Measurements from ENCODE around the gene BEND6. TPM values are rescaled to one million over a fixed set of nuclear protein-coding genes. Genes with fewer than 3 reads are reported as not detected.

BEND6 gene
- total and polyA plus RNA-seq, 2 of the 4 experiments (the other 2 are of a cell fraction): 4.1 to 9.7 TPM

DNA sequence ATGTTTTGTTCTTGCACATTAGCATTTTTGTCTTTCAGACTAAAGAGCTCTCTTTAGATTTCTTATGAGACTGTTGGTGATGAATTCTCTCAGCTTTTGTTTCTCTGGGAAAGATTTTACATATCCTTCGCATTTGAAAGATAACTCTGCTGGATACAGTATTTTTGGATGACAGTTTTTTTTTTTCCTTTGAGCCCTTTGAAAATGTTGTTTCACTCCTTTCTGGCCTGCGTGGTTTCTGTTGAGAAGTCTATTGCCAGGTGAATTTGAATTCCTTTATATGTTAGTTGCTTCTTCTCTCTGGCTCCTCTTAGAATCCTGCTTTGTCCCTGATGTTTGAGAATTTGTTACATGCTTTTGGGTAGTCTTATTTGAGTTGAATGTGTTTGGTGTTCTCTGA, 69.4 kb downstream of the BEND6 start:
- H3K23ac ChIP-seq (ENCODE audit: low read depth, low read length): no peak overlapping the region
- WGBS, 2 experiments (ENCODE audit: extremely low coverage in 2 of 2, insufficient read length in 1 of 2): no CpG with 5 or more reads among the region's 2 CpGs
- intact Hi-C loops (cut with micrococcal nuclease): no loop called here
- ATAC-seq (ENCODE audit: low read depth): no peak
- no peak overlapping the region for H2AK5ac ChIP-seq (ENCODE audit: low read depth, low read length)
- H3K36me3 ChIP-seq (ENCODE audit: control insufficient read depth, insufficient read depth, low read length): no peaks in the 10 kb centered on the region
- H3K4me3 ChIP-seq (ENCODE audit: insufficient read depth, low read depth, low read length): no peak overlapping the region
- no peaks in the 10 kb centered on the region for H4K20me1 ChIP-seq (ENCODE audit: insufficient read depth, low read length)
- TF ChIP-seq CEBPB (IDR thresholded peaks at IDR 0.05; ENCODE audit: low read depth, low read length): no peak
- no peak for TF ChIP-seq NFE2L2 (IDR thresholded peaks at IDR 0.05; ENCODE audit: low read depth, low read length)
- TF ChIP-seq, protein P1, sequence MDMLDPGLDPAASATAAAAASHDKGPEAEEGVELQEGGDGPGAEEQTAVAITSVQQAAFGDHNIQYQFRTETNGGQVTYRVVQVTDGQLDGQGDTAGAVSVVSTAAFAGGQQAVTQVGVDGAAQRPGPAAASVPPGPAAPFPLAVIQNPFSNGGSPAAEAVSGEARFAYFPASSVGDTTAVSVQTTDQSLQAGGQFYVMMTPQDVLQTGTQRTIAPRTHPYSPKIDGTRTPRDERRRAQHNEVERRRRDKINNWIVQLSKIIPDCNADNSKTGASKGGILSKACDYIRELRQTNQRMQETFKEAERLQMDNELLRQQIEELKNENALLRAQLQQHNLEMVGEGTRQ (IDR thresholded peaks at IDR 0.05; ENCODE audit: low read depth, low read length): no peak
- no peak for TF ChIP-seq FOS (IDR thresholded peaks at IDR 0.05; ENCODE audit: low read depth, low read length)
- no peak for TF ChIP-seq RAD21 (IDR thresholded peaks at IDR 0.05; ENCODE audit: low read length)
- TF ChIP-seq BHLHE40 (IDR thresholded peaks at IDR 0.05; ENCODE audit: low read depth, low read length): no peak
- TF ChIP-seq MAZ (IDR thresholded peaks at IDR 0.05; ENCODE audit: borderline replicate concordance, low read depth, low read length): no peak
- TF ChIP-seq, protein P2, sequence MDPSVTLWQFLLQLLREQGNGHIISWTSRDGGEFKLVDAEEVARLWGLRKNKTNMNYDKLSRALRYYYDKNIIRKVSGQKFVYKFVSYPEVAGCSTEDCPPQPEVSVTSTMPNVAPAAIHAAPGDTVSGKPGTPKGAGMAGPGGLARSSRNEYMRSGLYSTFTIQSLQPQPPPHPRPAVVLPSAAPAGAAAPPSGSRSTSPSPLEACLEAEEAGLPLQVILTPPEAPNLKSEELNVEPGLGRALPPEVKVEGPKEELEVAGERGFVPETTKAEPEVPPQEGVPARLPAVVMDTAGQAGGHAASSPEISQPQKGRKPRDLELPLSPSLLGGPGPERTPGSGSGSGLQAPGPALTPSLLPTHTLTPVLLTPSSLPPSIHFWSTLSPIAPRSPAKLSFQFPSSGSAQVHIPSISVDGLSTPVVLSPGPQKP (IDR thresholded peaks at IDR 0.05; ENCODE audit: borderline replicate concordance, low read depth, low read length): no peak
- no peak for TF ChIP-seq RFX5 (IDR thresholded peaks at IDR 0.05; ENCODE audit: low read depth, low read length)
- no peak for TF ChIP-seq POLR2A (IDR thresholded peaks at IDR 0.05; ENCODE audit: low read depth, low read length)
- TF ChIP-seq, protein P3, sequence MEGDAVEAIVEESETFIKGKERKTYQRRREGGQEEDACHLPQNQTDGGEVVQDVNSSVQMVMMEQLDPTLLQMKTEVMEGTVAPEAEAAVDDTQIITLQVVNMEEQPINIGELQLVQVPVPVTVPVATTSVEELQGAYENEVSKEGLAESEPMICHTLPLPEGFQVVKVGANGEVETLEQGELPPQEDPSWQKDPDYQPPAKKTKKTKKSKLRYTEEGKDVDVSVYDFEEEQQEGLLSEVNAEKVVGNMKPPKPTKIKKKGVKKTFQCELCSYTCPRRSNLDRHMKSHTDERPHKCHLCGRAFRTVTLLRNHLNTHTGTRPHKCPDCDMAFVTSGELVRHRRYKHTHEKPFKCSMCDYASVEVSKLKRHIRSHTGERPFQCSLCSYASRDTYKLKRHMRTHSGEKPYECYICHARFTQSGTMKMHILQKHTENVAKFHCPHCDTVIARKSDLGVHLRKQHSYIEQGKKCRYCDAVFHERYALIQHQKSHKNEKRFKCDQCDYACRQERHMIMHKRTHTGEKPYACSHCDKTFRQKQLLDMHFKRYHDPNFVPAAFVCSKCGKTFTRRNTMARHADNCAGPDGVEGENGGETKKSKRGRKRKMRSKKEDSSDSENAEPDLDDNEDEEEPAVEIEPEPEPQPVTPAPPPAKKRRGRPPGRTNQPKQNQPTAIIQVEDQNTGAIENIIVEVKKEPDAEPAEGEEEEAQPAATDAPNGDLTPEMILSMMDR (conservative IDR thresholded peaks at IDR 0.05; ENCODE audit: low read depth, low read length): no peak
- no peak for TF ChIP-seq MXI1 (IDR thresholded peaks at IDR 0.05; ENCODE audit: borderline replicate concordance, low read depth, low read length)
- no peak overlapping the region for H4K8ac ChIP-seq (ENCODE audit: low read depth in 2 of 2, low read length in 2 of 2)
- H2AFZ ChIP-seq (replicated peaks; ENCODE audit: low read length, poor library complexity): no peak overlapping the region
- no peak overlapping the region for H3K18ac ChIP-seq (ENCODE audit: low read depth, low read length)
- no peak overlapping the region for H3K14ac ChIP-seq (replicated peaks; ENCODE audit: low read depth, low read length)
- ChIA-PET CTCF (no interaction called here), POLR2A (ENCODE audit: unreplicated experiment) (no interaction called here)
- no TSS peak for BruUV-seq (replicated peaks)
- dilution Hi-C loops (cut with HindIII; ENCODE audit: low sequenced_read_pairs, unreplicated experiment): no loop called here
- H3K9ac ChIP-seq (ENCODE audit: low read depth, low read length): no peak overlapping the region
- in situ Hi-C loops (cut with MboI; ENCODE audit: low sequenced_read_pairs): no loop called here
- no peak overlapping the region for H3K27ac ChIP-seq (ENCODE audit: insufficient read depth, low read length)
- H3K4me2 ChIP-seq (ENCODE audit: low read depth, low read length): no peak overlapping the region
- no peaks in the 10 kb centered on the region for H3K27me3 ChIP-seq (ENCODE audit: control insufficient read depth, insufficient read depth, low read length)
- H2BK20ac ChIP-seq (ENCODE audit: low read depth, low read length): no peak overlapping the region
- no peak overlapping the region for H4K5ac ChIP-seq (ENCODE audit: low read depth, low read length)
- no peaks in the 10 kb centered on the region for H3K79me1 ChIP-seq (ENCODE audit: low read depth in 1 of 2, low read length in 2 of 2)
- H3K4ac ChIP-seq (ENCODE audit: low read depth, low read length): no peak overlapping the region
- no peaks in the 10 kb centered on the region for H3K9me1 ChIP-seq (ENCODE audit: insufficient read depth, low read length)
- H2BK15ac ChIP-seq (ENCODE audit: low read depth, low read length): no peak overlapping the region
- H3K9me3 ChIP-seq (ENCODE audit: control insufficient read depth, insufficient read depth, low read length): peaks cover 8% of the 10 kb centered on the region
- no peak overlapping the region for H2AK9ac ChIP-seq (replicated peaks; ENCODE audit: low read depth, low read length, poor library complexity)
- H3K4me1 ChIP-seq (ENCODE audit: control insufficient read depth, insufficient read depth, low read length): no peaks in the 10 kb centered on the region
- no peak overlapping the region for H2BK5ac ChIP-seq (ENCODE audit: low read depth, low read length, poor library complexity, severe bottlenecking)
- no peak overlapping the region for H2BK120ac ChIP-seq (ENCODE audit: low read depth, low read length)
- no peak overlapping the region for H4K91ac ChIP-seq (ENCODE audit: insufficient read depth, low read depth, low read length)
- DNase-seq: no peak
- no peak overlapping the region for H3K56ac ChIP-seq (ENCODE audit: extremely low read depth, insufficient read depth, low read length)

All from IMR-90 (cell line).